ENCODE data around the gene APOBEC3A. TPM values are rescaled to one million over a fixed set of nuclear protein-coding genes. Genes with fewer than 3 reads are reported as not detected.

APOBEC3A gene
- total RNA-seq, 1 donor, result not detected

DNA sequence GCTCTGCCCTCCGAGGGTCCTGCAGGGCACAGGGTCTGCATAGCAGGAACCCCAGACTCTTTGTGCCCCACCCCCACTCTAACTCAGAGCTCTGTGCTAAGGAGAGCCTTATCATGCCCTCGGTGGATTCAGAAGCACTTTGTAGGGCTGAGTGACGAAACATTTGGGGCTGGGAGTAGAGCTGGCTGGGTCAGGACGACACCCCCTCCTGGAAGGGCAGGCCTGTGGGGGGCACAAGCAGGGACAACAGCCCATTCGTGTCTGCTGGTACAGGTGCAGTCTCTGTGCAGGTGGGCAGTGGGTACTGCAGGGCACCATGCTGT is 8.9 kb downstream of the APOBEC3A start:
- no peak overlapping the region for H3K4me2 ChIP-seq (ENCODE audit: insufficient read depth, low read length)
- H3K9me3 ChIP-seq (ENCODE audit: low read depth, low read length), result no peaks in the 10 kb centered on the region
- H3K4me1 ChIP-seq (ENCODE audit: insufficient read depth, low read length), result no peaks in the 10 kb centered on the region
- no peak for DNase-seq (ENCODE audit: insufficient read length, low spot score, missing footprints)
- no peaks in the 10 kb centered on the region for H3K36me3 ChIP-seq (ENCODE audit: insufficient read depth, low read length)
- no peak overlapping the region for H2AFZ ChIP-seq (ENCODE audit: low read length)
- peaks cover 8% of the 10 kb centered on the region for H3K27me3 ChIP-seq (ENCODE audit: insufficient read depth, low read length)
- no peak overlapping the region for H3K27ac ChIP-seq (ENCODE audit: low read depth, low read length)
- H3K79me2 ChIP-seq (ENCODE audit: insufficient read depth, low read length), result no peaks in the 10 kb centered on the region
- TF ChIP-seq, protein P1, sequence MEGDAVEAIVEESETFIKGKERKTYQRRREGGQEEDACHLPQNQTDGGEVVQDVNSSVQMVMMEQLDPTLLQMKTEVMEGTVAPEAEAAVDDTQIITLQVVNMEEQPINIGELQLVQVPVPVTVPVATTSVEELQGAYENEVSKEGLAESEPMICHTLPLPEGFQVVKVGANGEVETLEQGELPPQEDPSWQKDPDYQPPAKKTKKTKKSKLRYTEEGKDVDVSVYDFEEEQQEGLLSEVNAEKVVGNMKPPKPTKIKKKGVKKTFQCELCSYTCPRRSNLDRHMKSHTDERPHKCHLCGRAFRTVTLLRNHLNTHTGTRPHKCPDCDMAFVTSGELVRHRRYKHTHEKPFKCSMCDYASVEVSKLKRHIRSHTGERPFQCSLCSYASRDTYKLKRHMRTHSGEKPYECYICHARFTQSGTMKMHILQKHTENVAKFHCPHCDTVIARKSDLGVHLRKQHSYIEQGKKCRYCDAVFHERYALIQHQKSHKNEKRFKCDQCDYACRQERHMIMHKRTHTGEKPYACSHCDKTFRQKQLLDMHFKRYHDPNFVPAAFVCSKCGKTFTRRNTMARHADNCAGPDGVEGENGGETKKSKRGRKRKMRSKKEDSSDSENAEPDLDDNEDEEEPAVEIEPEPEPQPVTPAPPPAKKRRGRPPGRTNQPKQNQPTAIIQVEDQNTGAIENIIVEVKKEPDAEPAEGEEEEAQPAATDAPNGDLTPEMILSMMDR (IDR thresholded peaks at IDR 0.05; ENCODE audit: extremely low read depth, low read depth, low read length), result no peak
- H4K20me1 ChIP-seq (ENCODE audit: insufficient read depth, low read length), result no peaks in the 10 kb centered on the region
- H3K4me3 ChIP-seq (ENCODE audit: insufficient read depth, low read length), result no peak overlapping the region

DNA sequence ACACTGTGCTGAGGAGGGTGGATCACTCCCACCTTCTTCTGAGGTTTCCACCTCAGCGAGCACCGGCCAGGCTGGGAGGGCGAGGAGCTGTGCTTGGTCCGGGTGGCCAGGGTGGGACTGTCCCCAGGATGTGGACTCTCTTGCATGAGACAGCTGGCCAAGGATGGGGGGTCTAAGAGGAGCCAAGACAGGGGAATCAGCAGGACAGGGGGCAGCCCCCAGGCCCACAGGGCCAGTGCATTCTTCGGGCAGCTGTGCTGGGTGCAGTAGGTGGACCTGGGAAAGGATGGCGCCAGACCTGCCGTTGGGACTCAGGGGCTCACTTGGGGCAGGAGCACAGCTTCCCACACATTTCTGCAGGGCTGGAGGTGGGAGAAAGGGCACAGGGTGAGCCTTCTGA is 9.5 kb downstream of the APOBEC3A start:
- TF ChIP-seq, protein P1 (IDR thresholded peaks at IDR 0.05; ENCODE audit: extremely low read depth, low read depth, low read length), result no peak
- Histone ChIP-seq H3K4me1 (ENCODE audit: insufficient read depth, low read length) (no peaks in the 10 kb centered on the region), H3K36me3 (ENCODE audit: insufficient read depth, low read length) (no peaks in the 10 kb centered on the region), H2AFZ (ENCODE audit: low read length) (no peak overlapping the region), H3K9me3 (ENCODE audit: low read depth, low read length) (no peaks in the 10 kb centered on the region), H3K4me3 (ENCODE audit: insufficient read depth, low read length) (no peak overlapping the region), H4K20me1 (ENCODE audit: insufficient read depth, low read length) (no peaks in the 10 kb centered on the region), H3K27me3 (ENCODE audit: insufficient read depth, low read length) (peaks cover 8% of the 10 kb centered on the region), H3K27ac (ENCODE audit: low read depth, low read length) (no peak overlapping the region), H3K79me2 (ENCODE audit: insufficient read depth, low read length) (no peaks in the 10 kb centered on the region), H3K4me2 (ENCODE audit: insufficient read depth, low read length) (no peak overlapping the region)
- DNase-seq (ENCODE audit: insufficient read length, low spot score, missing footprints), result no peak

DNA sequence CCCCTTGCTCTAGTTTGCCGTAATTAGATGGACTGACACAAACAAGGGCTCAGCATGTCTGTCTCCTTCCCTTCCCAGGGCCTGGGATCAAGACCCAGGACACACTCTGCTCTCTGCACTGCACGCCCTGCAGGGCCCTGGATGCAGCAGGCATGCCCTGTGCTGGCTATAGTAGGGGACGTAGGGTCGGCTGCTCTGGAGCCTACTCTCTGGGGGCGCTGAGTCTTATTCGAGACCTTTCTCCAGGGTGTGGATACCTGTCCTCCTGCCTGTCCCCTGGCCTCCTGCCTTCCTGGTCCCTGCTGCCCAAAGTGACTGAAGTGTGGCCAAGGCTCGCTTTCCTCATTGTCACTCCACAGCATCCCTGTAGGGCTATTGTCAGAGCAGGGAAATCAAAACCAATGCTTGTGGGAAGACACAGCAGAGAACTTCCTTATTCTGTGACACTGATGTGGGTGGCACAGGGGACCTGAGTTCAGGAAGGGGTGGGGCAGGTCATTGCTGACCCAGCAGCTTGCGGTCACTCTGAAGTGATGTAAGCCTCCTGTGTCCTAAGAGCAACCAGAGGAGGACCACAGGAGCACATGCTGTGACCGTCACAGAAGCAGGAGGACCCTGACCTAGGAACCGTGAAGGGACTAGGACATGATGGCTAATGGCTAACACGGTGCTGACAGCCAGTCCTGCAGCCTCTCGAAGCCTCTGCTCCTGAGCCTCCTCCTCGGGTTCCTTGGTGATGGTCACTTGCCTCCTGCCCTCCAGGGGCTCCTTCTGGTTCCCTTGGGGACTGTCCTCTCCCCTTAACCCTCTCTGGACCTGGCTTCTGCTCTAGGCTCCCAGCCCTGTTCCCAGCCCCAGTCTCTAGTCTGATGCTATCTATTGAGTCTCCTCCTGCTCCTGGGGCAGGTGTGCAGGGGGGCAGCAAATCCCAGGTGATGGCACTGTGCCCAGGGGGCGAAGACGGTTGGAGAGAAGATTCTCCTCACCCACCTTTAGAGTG is 10.3 kb downstream of the APOBEC3A start:
- Histone ChIP-seq H3K79me2 (ENCODE audit: insufficient read depth, low read length) (no peaks in the 10 kb centered on the region), H3K27ac (ENCODE audit: low read depth, low read length) (no peak overlapping the region), H3K4me1 (ENCODE audit: insufficient read depth, low read length) (no peaks in the 10 kb centered on the region), H3K27me3 (ENCODE audit: insufficient read depth, low read length) (peaks cover 8% of the 10 kb centered on the region), H3K9me3 (ENCODE audit: low read depth, low read length) (no peaks in the 10 kb centered on the region), H2AFZ (ENCODE audit: low read length) (no peak overlapping the region), H4K20me1 (ENCODE audit: insufficient read depth, low read length) (no peaks in the 10 kb centered on the region), H3K4me3 (ENCODE audit: insufficient read depth, low read length) (no peak overlapping the region), H3K4me2 (ENCODE audit: insufficient read depth, low read length) (no peak overlapping the region), H3K36me3 (ENCODE audit: insufficient read depth, low read length) (no peaks in the 10 kb centered on the region)
- DNase-seq (ENCODE audit: insufficient read length, low spot score, missing footprints), result no peak
- TF ChIP-seq, protein P1 (IDR thresholded peaks at IDR 0.05; ENCODE audit: extremely low read depth, low read depth, low read length), result no peak

DNA sequence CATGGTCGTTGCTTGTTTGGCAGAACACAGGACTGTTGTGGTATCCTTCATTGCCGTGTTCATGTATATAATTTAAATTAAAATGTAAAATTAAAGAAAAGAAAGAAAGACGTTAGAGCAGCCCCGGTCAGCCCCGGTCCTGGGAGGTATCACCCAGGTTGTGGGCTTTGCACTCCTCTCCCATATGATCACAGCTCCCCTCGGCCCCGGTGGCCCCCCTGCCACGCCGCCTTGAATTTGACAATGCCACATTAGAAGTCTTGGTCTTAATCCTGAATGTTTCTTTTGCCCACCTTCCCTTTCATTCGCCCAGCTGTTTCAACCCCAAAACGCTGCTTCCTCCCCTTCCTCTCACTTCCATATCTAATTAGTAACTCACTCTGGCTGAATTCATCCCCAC is 11.4 kb downstream of the APOBEC3A start:
- Histone ChIP-seq H3K4me3 (ENCODE audit: insufficient read depth, low read length) (no peak overlapping the region), H3K27me3 (ENCODE audit: insufficient read depth, low read length) (peaks cover 8% of the 10 kb centered on the region), H3K9me3 (ENCODE audit: low read depth, low read length) (no peaks in the 10 kb centered on the region), H4K20me1 (ENCODE audit: insufficient read depth, low read length) (no peaks in the 10 kb centered on the region), H3K79me2 (ENCODE audit: insufficient read depth, low read length) (no peaks in the 10 kb centered on the region), H2AFZ (ENCODE audit: low read length) (no peak overlapping the region), H3K4me2 (ENCODE audit: insufficient read depth, low read length) (no peak overlapping the region), H3K27ac (ENCODE audit: low read depth, low read length) (no peak overlapping the region), H3K4me1 (ENCODE audit: insufficient read depth, low read length) (no peaks in the 10 kb centered on the region), H3K36me3 (ENCODE audit: insufficient read depth, low read length) (no peaks in the 10 kb centered on the region)
- DNase-seq (ENCODE audit: insufficient read length, low spot score, missing footprints), result no peak
- TF ChIP-seq, protein P1 (IDR thresholded peaks at IDR 0.05; ENCODE audit: extremely low read depth, low read depth, low read length), result no peak

Data from osteoblast (primary cell).